K562 (cell line): ENCODE data around the gene SKP2. TPM values are rescaled to one million over a fixed set of nuclear protein-coding genes. Genes with fewer than 3 reads are reported as not detected.

Experiments
- BRD9 ChIP-seq: fragments of 450-650 bp; IDR thresholded peaks from 2 replicates; pipeline ENCODE4 v1.6.1; 2018; ENCODE audit warnings: low read depth; ENCODE audit not compliant: partially characterized antibody
- BRF1 ChIP-seq: IDR thresholded peaks from 3 replicates; pipeline ENCODE4 v1.6.1; 2011; ENCODE audit warnings: borderline replicate concordance, mild to moderate bottlenecking; ENCODE audit not compliant: insufficient read length; ENCODE audit errors: extremely low read depth
- CBX3 ChIP-seq, 2 experiments: IDR thresholded peaks; 1 replicate in 1 of 2; 2 replicates in 1 of 2; pipeline ENCODE4 v1.6.1; 2012; ENCODE audit warnings: inconsistent platforms in 2 of 2, low read length in 2 of 2, borderline replicate concordance in 1 of 2, control low read depth in 1 of 2
- GABPA ChIP-seq: fragments of 200-800 bp; sonication (Bioruptor generic); conservative IDR thresholded peaks from 2 replicates; pipeline ENCODE4 v1.6.1; 2016; ENCODE audit warnings: low read depth, missing genetic modification characterization, missing compliant biosample characterization
- HMGN3 ChIP-seq: IDR thresholded peaks from 2 replicates; pipeline ENCODE4 v1.6.1; 2011; ENCODE audit warnings: borderline replicate concordance, low read depth, mild to moderate bottlenecking, mixed read lengths, low read length; ENCODE audit not compliant: insufficient read length; ENCODE audit errors: extremely low read depth
- MAFG ChIP-seq: fragments of 450-650 bp; conservative IDR thresholded peaks from 2 replicates; pipeline ENCODE4 v1.6.1; 2016; ENCODE audit warnings: missing genetic modification characterization, missing compliant biosample characterization
- MAFK ChIP-seq: IDR thresholded peaks from 2 replicates; pipeline ENCODE4 v1.6.1; 2011; ENCODE audit warnings: low read length, improper control_type of control experiment
- MEIS2 ChIP-seq: fragments of 450-650 bp; IDR thresholded peaks from 2 replicates; pipeline ENCODE4 v1.6.1; 2014; ENCODE audit warnings: mild to moderate bottlenecking; ENCODE audit not compliant: partially characterized antibody
- MTF1 ChIP-seq: fragments of 250-450 bp; sonication (Bioruptor Pico); IDR thresholded peaks from 2 replicates; pipeline ENCODE4 v1.9.0; 2021; ENCODE audit warnings: moderate library complexity, mild to moderate bottlenecking, inconsistent platforms, borderline replicate concordance
- MXI1 ChIP-seq: IDR thresholded peaks from 2 replicates; pipeline ENCODE4 v1.6.1; 2011; ENCODE audit warnings: low read depth, mild to moderate bottlenecking, improper control_type of control experiment, low read length
- PTBP1 ChIP-seq: fragments of 200-400 bp; formaldehyde crosslinking; IDR thresholded peaks from 2 replicates; pipeline ENCODE4 v1.6.1; 2017; ENCODE audit warnings: low read depth, low read length
- STAT5B ChIP-seq: fragments of 250-450 bp; sonication (Bioruptor Pico); IDR thresholded peaks from 2 replicates; pipeline ENCODE4 v1.8.0; 2021; ENCODE audit warnings: mild to moderate bottlenecking, inconsistent platforms
- ZEB2 ChIP-seq: fragments of 450-650 bp; IDR thresholded peaks from 2 replicates; pipeline ENCODE4 v1.6.1; 2016
- ZNF668 ChIP-seq: fragments of 250-450 bp; sonication (Bioruptor Pico); IDR thresholded peaks from 2 replicates; pipeline ENCODE4 v1.8.0; 2022; ENCODE audit warnings: mild to moderate bottlenecking, inconsistent platforms
- polyA plus RNA-seq, 8 experiments: library from polyadenylated mRNA; depleted of rRNA in 4 of 8; stranded (reverse) in 5 of 8; unstranded in 3 of 8; fragments of >200 nt; fragmentation: Nextera tagmentation in 2 of 8; fragmentation: Illumina TruSeq in 1 of 8; extraction: Ambion mirVana in 2 of 8; extraction: Trizol in 1 of 8; gene quantifications; 2 replicates each; pipeline versions ENCODE4 v1.2.1 to v1.2.3, GENCODE V29; 2011 to 2014; ENCODE audit warnings: inconsistent platforms in 1 of 8, missing spikeins in 1 of 8
- total RNA-seq, 7 experiments: library from RNA; depleted of rRNA in 6 of 7; stranded (reverse); fragments of >200 nt in 6 of 7; fragmentation: Illumina TruSeq in 2 of 7; extraction: Trizol in 2 of 7; gene quantifications; 2 replicates each; pipeline versions ENCODE4 v1.2.1 to v1.2.3, GENCODE V29; 2011 to 2021; ENCODE audit warnings: low replicate concordance in 1 of 7
- TF ChIP-seq, protein P1 (sequence below): sonication (generic); formaldehyde crosslinking; IDR thresholded peaks from 2 replicates; pipeline ENCODE4 v1.8.0; 2022; ENCODE audit warnings: mild to moderate bottlenecking, missing genetic modification reagents
- TF ChIP-seq, protein P2 (sequence below): sonication (generic); formaldehyde crosslinking; IDR thresholded peaks from 2 replicates; pipeline ENCODE4 v1.8.1; 2023; ENCODE audit warnings: mild to moderate bottlenecking, missing genetic modification reagents
- TF ChIP-seq, protein P3 (sequence below): sonication (generic); formaldehyde crosslinking; IDR thresholded peaks from 2 replicates; pipeline ENCODE4 v1.8.0; 2022; ENCODE audit warnings: missing genetic modification reagents, mild to moderate bottlenecking, borderline replicate concordance
- TF ChIP-seq, protein P4 (sequence below): sonication (generic); formaldehyde crosslinking; IDR thresholded peaks from 2 replicates; pipeline ENCODE4 v1.5.0; 2020; ENCODE audit warnings: missing genetic modification reagents
- TF ChIP-seq, protein P5 (sequence below): fragments of 250-450 bp; sonication (Bioruptor Pico); IDR thresholded peaks from 2 replicates; pipeline ENCODE4 v1.8.0; 2022; ENCODE audit warnings: inconsistent platforms, mild to moderate bottlenecking, moderate library complexity, borderline replicate concordance

Gene SKP2
- total and polyA plus RNA-seq, 9 of the 15 experiments (the other 6 are each of a cell fraction or from before 2014, with no cell fraction given): 30.0 to 97.5 (median 80.8) TPM

DNA sequence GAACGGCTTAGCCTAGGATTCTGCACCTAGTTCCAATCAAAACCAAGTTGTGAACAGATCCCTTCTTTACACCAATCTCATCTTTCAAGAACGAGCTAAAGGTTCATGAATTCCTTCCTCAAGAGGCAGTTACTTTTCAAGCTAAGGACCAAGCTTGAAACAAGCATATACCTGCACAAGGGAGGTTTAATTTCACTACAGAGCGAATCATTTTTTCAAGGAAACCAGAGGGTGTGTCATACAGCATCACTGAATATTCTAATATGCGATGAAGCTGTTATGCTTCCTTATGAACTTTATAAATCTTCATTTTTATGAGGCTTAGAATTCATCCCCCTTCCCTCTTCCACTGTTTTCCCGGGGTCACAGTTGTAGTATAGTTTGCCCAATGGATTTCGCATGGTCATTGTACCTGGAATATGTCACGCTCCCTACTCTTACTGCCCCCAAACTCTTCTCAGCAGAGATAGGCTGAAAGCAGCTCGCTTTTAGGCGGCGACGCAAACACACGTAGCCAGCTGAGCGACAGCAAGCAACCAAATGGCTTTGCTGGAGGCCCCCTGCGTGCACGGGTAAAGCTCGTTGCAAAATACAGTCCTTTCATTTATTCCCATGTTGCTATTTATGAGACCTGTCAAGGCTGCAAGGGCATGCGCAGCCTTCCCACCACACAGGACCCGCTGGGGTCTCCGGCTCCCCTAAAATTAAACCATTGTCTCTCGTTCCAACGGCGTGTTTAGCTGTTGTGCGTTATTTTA is 1.1 kb upstream of the SKP2 start (continued):
- TF ChIP-seq, protein P1, sequence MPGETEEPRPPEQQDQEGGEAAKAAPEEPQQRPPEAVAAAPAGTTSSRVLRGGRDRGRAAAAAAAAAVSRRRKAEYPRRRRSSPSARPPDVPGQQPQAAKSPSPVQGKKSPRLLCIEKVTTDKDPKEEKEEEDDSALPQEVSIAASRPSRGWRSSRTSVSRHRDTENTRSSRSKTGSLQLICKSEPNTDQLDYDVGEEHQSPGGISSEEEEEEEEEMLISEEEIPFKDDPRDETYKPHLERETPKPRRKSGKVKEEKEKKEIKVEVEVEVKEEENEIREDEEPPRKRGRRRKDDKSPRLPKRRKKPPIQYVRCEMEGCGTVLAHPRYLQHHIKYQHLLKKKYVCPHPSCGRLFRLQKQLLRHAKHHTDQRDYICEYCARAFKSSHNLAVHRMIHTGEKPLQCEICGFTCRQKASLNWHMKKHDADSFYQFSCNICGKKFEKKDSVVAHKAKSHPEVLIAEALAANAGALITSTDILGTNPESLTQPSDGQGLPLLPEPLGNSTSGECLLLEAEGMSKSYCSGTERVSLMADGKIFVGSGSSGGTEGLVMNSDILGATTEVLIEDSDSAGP (CRISPR knock-in tag): no peak
- TF ChIP-seq ZEB2: peak; percentile 22
- peak; percentile 44; the same call in 1 of the 2 replicates for TF ChIP-seq MXI1
- TF ChIP-seq, protein P2, sequence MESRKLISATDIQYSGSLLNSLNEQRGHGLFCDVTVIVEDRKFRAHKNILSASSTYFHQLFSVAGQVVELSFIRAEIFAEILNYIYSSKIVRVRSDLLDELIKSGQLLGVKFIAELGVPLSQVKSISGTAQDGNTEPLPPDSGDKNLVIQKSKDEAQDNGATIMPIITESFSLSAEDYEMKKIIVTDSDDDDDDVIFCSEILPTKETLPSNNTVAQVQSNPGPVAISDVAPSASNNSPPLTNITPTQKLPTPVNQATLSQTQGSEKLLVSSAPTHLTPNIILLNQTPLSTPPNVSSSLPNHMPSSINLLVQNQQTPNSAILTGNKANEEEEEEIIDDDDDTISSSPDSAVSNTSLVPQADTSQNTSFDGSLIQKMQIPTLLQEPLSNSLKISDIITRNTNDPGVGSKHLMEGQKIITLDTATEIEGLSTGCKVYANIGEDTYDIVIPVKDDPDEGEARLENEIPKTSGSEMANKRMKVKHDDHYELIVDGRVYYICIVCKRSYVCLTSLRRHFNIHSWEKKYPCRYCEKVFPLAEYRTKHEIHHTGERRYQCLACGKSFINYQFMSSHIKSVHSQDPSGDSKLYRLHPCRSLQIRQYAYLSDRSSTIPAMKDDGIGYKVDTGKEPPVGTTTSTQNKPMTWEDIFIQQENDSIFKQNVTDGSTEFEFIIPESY: no peak
- TF ChIP-seq, protein P3, sequence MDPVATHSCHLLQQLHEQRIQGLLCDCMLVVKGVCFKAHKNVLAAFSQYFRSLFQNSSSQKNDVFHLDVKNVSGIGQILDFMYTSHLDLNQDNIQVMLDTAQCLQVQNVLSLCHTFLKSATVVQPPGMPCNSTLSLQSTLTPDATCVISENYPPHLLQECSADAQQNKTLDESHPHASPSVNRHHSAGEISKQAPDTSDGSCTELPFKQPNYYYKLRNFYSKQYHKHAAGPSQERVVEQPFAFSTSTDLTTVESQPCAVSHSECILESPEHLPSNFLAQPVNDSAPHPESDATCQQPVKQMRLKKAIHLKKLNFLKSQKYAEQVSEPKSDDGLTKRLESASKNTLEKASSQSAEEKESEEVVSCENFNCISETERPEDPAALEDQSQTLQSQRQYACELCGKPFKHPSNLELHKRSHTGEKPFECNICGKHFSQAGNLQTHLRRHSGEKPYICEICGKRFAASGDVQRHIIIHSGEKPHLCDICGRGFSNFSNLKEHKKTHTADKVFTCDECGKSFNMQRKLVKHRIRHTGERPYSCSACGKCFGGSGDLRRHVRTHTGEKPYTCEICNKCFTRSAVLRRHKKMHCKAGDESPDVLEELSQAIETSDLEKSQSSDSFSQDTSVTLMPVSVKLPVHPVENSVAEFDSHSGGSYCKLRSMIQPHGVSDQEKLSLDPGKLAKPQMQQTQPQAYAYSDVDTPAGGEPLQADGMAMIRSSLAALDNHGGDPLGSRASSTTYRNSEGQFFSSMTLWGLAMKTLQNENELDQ (CRISPR knock-in tag): 0 out of 2 replicates have a peak, but pooled peaks have one; percentile 13
- TF ChIP-seq, protein P4, sequence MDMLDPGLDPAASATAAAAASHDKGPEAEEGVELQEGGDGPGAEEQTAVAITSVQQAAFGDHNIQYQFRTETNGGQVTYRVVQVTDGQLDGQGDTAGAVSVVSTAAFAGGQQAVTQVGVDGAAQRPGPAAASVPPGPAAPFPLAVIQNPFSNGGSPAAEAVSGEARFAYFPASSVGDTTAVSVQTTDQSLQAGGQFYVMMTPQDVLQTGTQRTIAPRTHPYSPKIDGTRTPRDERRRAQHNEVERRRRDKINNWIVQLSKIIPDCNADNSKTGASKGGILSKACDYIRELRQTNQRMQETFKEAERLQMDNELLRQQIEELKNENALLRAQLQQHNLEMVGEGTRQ: no peak
- no peak for TF ChIP-seq ZNF668 (CRISPR knock-in tag)
- no peak for TF ChIP-seq HMGN3
- no peak for TF ChIP-seq BRF1
- peak; percentile 56 for TF ChIP-seq MEIS2
- peak; percentile 43 for TF ChIP-seq BRD9
- peak; percentile 79 for TF ChIP-seq MAFG (tag)
- no peak for TF ChIP-seq CBX3 (IDR thresholded peaks at IDR 0.05; ENCODE audit: borderline replicate concordance in 1 of 2, low read length in 2 of 2)
- peak; percentile 56 for TF ChIP-seq MAFK
- TF ChIP-seq, protein P5, sequence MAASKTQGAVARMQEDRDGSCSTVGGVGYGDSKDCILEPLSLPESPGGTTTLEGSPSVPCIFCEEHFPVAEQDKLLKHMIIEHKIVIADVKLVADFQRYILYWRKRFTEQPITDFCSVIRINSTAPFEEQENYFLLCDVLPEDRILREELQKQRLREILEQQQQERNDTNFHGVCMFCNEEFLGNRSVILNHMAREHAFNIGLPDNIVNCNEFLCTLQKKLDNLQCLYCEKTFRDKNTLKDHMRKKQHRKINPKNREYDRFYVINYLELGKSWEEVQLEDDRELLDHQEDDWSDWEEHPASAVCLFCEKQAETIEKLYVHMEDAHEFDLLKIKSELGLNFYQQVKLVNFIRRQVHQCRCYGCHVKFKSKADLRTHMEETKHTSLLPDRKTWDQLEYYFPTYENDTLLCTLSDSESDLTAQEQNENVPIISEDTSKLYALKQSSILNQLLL (CRISPR knock-in tag): no peak
- no peak for TF ChIP-seq MTF1
- no peak for TF ChIP-seq PTBP1
- no peak for TF ChIP-seq STAT5B
- no peak for TF ChIP-seq GABPA (tag)
